Ishikawa (cell line): Measurements from ENCODE around the gene DDX28.
A peak's percentile ranks its signal among the peaks of the same experiment; 100 is the strongest.

ENCODE experiments used
- CEBPB ChIP-seq: IDR thresholded peaks from 2 replicates; pipeline ENCODE4 v1.6.1; 2012
- CREB1 ChIP-seq: IDR thresholded peaks from 2 replicates; pipeline ENCODE4 v1.6.1; 2012; ENCODE audit warnings: low read depth
- EGR1 ChIP-seq: IDR thresholded peaks from 2 replicates; pipeline ENCODE4 v1.6.1; 2012
- EP300 ChIP-seq: IDR thresholded peaks from 2 replicates; pipeline ENCODE4 v1.6.1; 2012; ENCODE audit warnings: borderline replicate concordance
- FOXM1 ChIP-seq: IDR thresholded peaks from 2 replicates; pipeline ENCODE4 v1.6.1; 2012; ENCODE audit warnings: low read depth, borderline replicate concordance
- MAX ChIP-seq: IDR thresholded peaks from 2 replicates; pipeline ENCODE4 v1.6.1; 2012
- NFIC ChIP-seq: IDR thresholded peaks from 2 replicates; pipeline ENCODE4 v1.6.1; 2012
- RAD21 ChIP-seq: IDR thresholded peaks from 2 replicates; pipeline ENCODE4 v1.6.1; 2012; ENCODE audit warnings: low read depth
- REST ChIP-seq: IDR thresholded peaks from 2 replicates; pipeline ENCODE4 v1.6.1; 2012; ENCODE audit warnings: low read depth, mild to moderate bottlenecking
- TAF1 ChIP-seq: IDR thresholded peaks from 2 replicates; pipeline ENCODE4 v1.6.1; 2012; ENCODE audit warnings: low read depth, mild to moderate bottlenecking
- TCF12 ChIP-seq: IDR thresholded peaks from 2 replicates; pipeline ENCODE4 v1.6.1; 2012; ENCODE audit warnings: low read depth
- TEAD4 ChIP-seq: IDR thresholded peaks from 2 replicates; pipeline ENCODE4 v1.6.1; 2012
- USF1 ChIP-seq: IDR thresholded peaks from 2 replicates; pipeline ENCODE4 v1.6.1; 2012
- YY1 ChIP-seq: IDR thresholded peaks from 2 replicates; pipeline ENCODE4 v1.6.1; 2012; ENCODE audit warnings: low read depth
- ZBTB7A ChIP-seq: IDR thresholded peaks from 2 replicates; pipeline ENCODE4 v1.6.1; 2012; ENCODE audit warnings: low read depth

The DDX28 gene

GRCh38 chr16:68022728-68023537 is at the start of gene DDX28, which contains the start of gene DUS2:
TSS of gene DDX28 (minus strand) at chr16:68023232. CDS start at chr16:68023202, 30 bp downstream.
TSS of gene DUS2 (plus strand) at chr16:68023284. CDS start at chr16:68038024, 14,740 bp downstream.
- peak; percentile 54 for TF ChIP-seq USF1
- TF ChIP-seq FOXM1: no peak
- TF ChIP-seq TAF1: peak; percentile 93
- TF ChIP-seq EP300: no peak
- TF ChIP-seq EGR1: no peak
- peak; percentile 94 for TF ChIP-seq CREB1
- peak; percentile 97 for TF ChIP-seq MAX
- TF ChIP-seq YY1: peak; percentile 91
- 0 out of 2 replicates have a peak, but pooled peaks have one; percentile 20 for TF ChIP-seq REST
- TF ChIP-seq TCF12: peak; percentile 66
- TF ChIP-seq CEBPB: no peak
- no peak; the same call in 1 of the 2 replicates for TF ChIP-seq ZBTB7A

- TF ChIP-seq EGR1 (no peak), NFIC (no peak), REST (no peak), FOXM1 (no peak), YY1 (no peak), TCF12 (no peak)
Measured at GRCh38 chr16:68072038-68072695, 49.1 kb upstream of the DDX28 start.

GRCh38 chr16:68071518-68071901 is 48.5 kb upstream of the DDX28 start:
- TF ChIP-seq TCF12 (no peak), CEBPB (no peak), EGR1 (no peak), TAF1 (no peak), YY1 (no peak), TEAD4 (no peak), EP300 (no peak), ZBTB7A (no peak), NFIC (no peak), USF1 (no peak), REST (no peak), FOXM1 (no peak), RAD21 (no peak), MAX (no peak), CREB1 (no peak)

GRCh38 chr16:68070806-68071517 is 47.9 kb upstream of the DDX28 start:
- TF ChIP-seq ZBTB7A (no peak), FOXM1 (no peak), TCF12 (no peak), NFIC (no peak), USF1 (no peak), EGR1 (no peak), TAF1 (no peak)
